HUES6 (cell line): ENCODE measurements around the gene C4BPA.

Source experiments
- H3K27ac ChIP-seq: 2 replicates; pipeline ENCODE4 v1.7.0; 2013; ENCODE audit warnings: low read depth, mild to moderate bottlenecking, low read length, inconsistent platforms
- H3K27me3 ChIP-seq: 2 replicates; pipeline ENCODE4 v1.6.1; 2013; ENCODE audit warnings: low read length; ENCODE audit not compliant: control insufficient read depth, insufficient read depth
- H3K36me3 ChIP-seq: 2 replicates; pipeline ENCODE4 v1.6.1; 2013; ENCODE audit warnings: low read length; ENCODE audit not compliant: control insufficient read depth, insufficient read depth
- H3K4me1 ChIP-seq: 2 replicates; pipeline ENCODE4 v1.6.1; 2013; ENCODE audit warnings: low read length; ENCODE audit not compliant: control insufficient read depth, insufficient read depth
- H3K4me3 ChIP-seq: 2 replicates; pipeline ENCODE4 v1.5.1; 2013; ENCODE audit warnings: low read depth, low read length
- H3K9ac ChIP-seq: one replicate; pipeline ENCODE4 v1.6.1; 2013; ENCODE audit warnings: mild to moderate bottlenecking, low read length
- H3K9me3 ChIP-seq: 2 replicates; pipeline ENCODE4 v1.6.1; 2013; ENCODE audit warnings: low read depth, low read length; ENCODE audit not compliant: control insufficient read depth, insufficient read depth

C4BPA gene

GRCh38 chr1:207156095-207156494 lies 52.1 kb downstream of the C4BPA start:
- Histone ChIP-seq H3K4me1 (no peaks in the 10 kb centered on the region), H3K36me3 (no peaks in the 10 kb centered on the region), H3K4me3 (no peak overlapping the region), H3K9ac (no peak overlapping the region), H3K9me3 (no peaks in the 10 kb centered on the region), H3K27ac (no peak overlapping the region), H3K27me3 (no peaks in the 10 kb centered on the region)

DNA sequence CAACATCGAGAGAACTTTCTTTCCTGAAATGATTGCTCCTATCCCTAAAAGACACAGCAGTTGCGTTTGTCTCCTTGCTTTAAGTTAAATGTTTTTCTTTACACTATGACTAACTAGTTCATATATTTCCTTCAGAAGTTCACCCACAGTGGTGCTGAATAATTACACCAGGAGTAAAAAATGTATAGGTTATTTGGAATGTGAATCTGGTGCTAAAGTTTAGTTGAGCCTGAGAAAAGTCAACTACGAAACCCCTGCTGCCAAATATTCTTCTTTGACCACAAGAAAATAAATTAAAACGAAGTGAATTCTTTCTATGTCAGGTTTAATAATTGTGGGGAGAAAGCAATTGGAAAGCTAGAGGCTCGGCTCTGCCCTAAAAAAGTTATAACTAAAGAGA lies 52.8 kb downstream of the C4BPA start:
- no peak overlapping the region for H3K4me3 ChIP-seq
- H3K27ac ChIP-seq = no peak overlapping the region
- no peak overlapping the region for H3K9ac ChIP-seq
- no peaks in the 10 kb centered on the region for H3K4me1 ChIP-seq
- H3K27me3 ChIP-seq = no peaks in the 10 kb centered on the region
- no peaks in the 10 kb centered on the region for H3K9me3 ChIP-seq
- H3K36me3 ChIP-seq = no peaks in the 10 kb centered on the region

- Histone ChIP-seq H3K4me3 (no peak overlapping the region), H3K36me3 (no peaks in the 10 kb centered on the region), H3K9ac (no peak overlapping the region), H3K4me1 (no peaks in the 10 kb centered on the region), H3K27ac (no peak overlapping the region), H3K9me3 (no peaks in the 10 kb centered on the region), H3K27me3 (no peaks in the 10 kb centered on the region)
Measured at GRCh38 chr1:207164086-207164485, 60.1 kb downstream of the C4BPA start.

DNA sequence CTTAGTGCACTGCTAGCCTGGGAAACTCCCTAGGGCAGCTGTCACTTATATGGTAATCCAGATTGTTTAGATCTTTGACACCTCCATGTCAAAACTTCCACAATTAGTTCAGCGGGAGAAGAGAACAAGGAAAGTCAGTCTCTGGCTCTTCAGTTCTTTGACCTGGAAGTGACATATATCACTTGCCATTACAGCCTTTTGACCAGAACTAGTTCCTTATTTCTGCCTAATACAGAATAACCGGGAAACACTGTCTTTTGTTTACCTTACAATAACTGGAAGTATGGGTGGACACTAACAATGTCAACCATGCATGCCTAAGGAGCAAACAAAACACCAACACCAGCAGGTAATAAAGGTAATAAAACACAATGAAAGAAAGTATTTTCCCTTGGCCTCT lies 68.3 kb downstream of the C4BPA start:
- Histone ChIP-seq H3K4me3 (no peak overlapping the region), H3K9ac (no peak overlapping the region), H3K9me3 (no peaks in the 10 kb centered on the region), H3K4me1 (0 out of 2 replicates have a peak, but pooled peaks cover 3% of the 10 kb centered on the region), H3K27me3 (no peaks in the 10 kb centered on the region), H3K27ac (no peak overlapping the region), H3K36me3 (no peaks in the 10 kb centered on the region)

- Histone ChIP-seq H3K4me1 (0 out of 2 replicates have a peak, but pooled peaks cover 3% of the 10 kb centered on the region), H3K9ac (no peak overlapping the region), H3K27me3 (no peaks in the 10 kb centered on the region)
Measured at GRCh38 chr1:207172885-207173284, 68.9 kb downstream of the C4BPA start.

GRCh38 chr1:207173396-207173795 lies 69.4 kb downstream of the C4BPA start:
- Histone ChIP-seq H3K36me3 (no peaks in the 10 kb centered on the region), H3K4me3 (no peak overlapping the region), H3K9ac (no peak overlapping the region), H3K9me3 (no peaks in the 10 kb centered on the region), H3K4me1 (0 out of 2 replicates have a peak, but pooled peaks cover 3% of the 10 kb centered on the region), H3K27me3 (no peaks in the 10 kb centered on the region), H3K27ac (no peak overlapping the region)

More at GRCh38 chr1:207172885-207173284, 68.9 kb downstream of the C4BPA start:
- Histone ChIP-seq H3K27ac (no peak overlapping the region), H3K4me3 (no peak overlapping the region), H3K36me3 (no peaks in the 10 kb centered on the region), H3K9me3 (no peaks in the 10 kb centered on the region)

DNA sequence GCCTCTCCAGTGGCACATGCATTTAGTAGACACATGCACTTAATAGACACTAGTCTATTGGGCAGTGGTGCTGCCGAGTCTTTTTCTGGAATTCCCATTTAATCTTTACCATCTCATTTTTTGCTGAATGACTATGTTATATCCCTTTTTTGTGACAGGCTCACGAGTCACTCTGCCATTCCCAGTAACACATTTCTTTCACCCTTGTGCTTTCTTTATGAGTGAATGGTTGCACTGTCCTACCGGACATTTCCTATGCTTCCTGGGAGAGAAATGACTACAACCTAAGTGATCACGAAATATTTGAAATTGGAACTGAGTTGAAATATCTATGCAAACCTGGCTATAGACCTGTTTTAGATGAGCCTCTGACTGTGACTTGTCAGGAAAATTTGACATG lies 70.9 kb downstream of the C4BPA start:
- no peak overlapping the region for H3K4me3 ChIP-seq
- H3K9ac ChIP-seq = no peak overlapping the region
- H3K4me1 ChIP-seq = 0 out of 2 replicates have a peak, but pooled peaks cover 3% of the 10 kb centered on the region
- no peaks in the 10 kb centered on the region for H3K36me3 ChIP-seq
- no peak overlapping the region for H3K27ac ChIP-seq
- H3K9me3 ChIP-seq = no peaks in the 10 kb centered on the region
- H3K27me3 ChIP-seq = no peaks in the 10 kb centered on the region

DNA sequence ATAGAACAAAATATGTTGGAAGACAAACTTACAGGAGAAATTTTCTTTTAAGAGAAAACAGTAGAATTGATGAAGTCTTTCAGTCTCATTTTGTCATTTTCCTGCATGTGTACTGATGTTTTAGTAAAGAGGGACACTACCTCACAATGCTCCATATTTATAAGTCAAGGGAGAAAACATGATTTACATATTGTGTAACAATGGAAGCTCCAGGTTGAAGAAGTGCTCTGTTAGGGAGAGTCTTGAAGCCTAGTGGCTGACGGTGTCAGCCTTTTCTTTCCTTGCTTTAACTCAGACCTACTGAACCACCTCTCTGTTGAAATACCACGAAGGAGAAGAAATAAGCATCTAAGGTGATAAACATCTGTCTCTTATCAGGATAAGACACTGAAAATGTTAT lies 75.0 kb downstream of the C4BPA start:
- no peaks in the 10 kb centered on the region for H3K27me3 ChIP-seq
- H3K4me1 ChIP-seq = no peaks in the 10 kb centered on the region
- no peak overlapping the region for H3K9ac ChIP-seq
- no peak overlapping the region for H3K27ac ChIP-seq
- H3K36me3 ChIP-seq = no peaks in the 10 kb centered on the region
- no peak overlapping the region for H3K4me3 ChIP-seq
- H3K9me3 ChIP-seq = no peaks in the 10 kb centered on the region

GRCh38 chr1:207181847-207182246 lies 77.8 kb downstream of the C4BPA start:
- H3K9ac ChIP-seq = no peak overlapping the region
- no peaks in the 10 kb centered on the region for H3K9me3 ChIP-seq
- H3K27me3 ChIP-seq = no peaks in the 10 kb centered on the region
- no peaks in the 10 kb centered on the region for H3K4me1 ChIP-seq
- H3K36me3 ChIP-seq = no peaks in the 10 kb centered on the region
- H3K4me3 ChIP-seq = no peak overlapping the region
- H3K27ac ChIP-seq = no peak overlapping the region

GRCh38 chr1:207186503-207186902 lies 82.5 kb downstream of the C4BPA start:
- Histone ChIP-seq H3K4me1 (no peaks in the 10 kb centered on the region), H3K27me3 (no peaks in the 10 kb centered on the region), H3K36me3 (no peaks in the 10 kb centered on the region), H3K27ac (no peak overlapping the region), H3K9ac (no peak overlapping the region), H3K9me3 (no peaks in the 10 kb centered on the region), H3K4me3 (no peak overlapping the region)

GRCh38 chr1:207188901-207189300 lies 84.9 kb downstream of the C4BPA start:
- Histone ChIP-seq H3K4me1 (no peaks in the 10 kb centered on the region), H3K9me3 (no peaks in the 10 kb centered on the region), H3K9ac (no peak overlapping the region), H3K27ac (no peak overlapping the region), H3K4me3 (no peak overlapping the region), H3K27me3 (no peaks in the 10 kb centered on the region), H3K36me3 (no peaks in the 10 kb centered on the region)

- no peaks in the 10 kb centered on the region for H3K4me1 ChIP-seq
- no peaks in the 10 kb centered on the region for H3K36me3 ChIP-seq
- 0 out of 2 replicates have a peak, but pooled peaks cover 2% of the 10 kb centered on the region for H3K9me3 ChIP-seq
- H3K9ac ChIP-seq = no peak overlapping the region
- no peak overlapping the region for H3K27ac ChIP-seq
- no peaks in the 10 kb centered on the region for H3K27me3 ChIP-seq
- H3K4me3 ChIP-seq = no peak overlapping the region
Measured at GRCh38 chr1:207191061-207191460, 87.0 kb downstream of the C4BPA start.
